Natural killer cell treated with Interleukin-12 subunit alpha and Interleukin-12 subunit beta and Interleukin-15 and Interleukin-18, amount 100 ng/mL, for 72 hours (primary cell): ENCODE results near the gene SPINT1. TPM values are rescaled to one million over a fixed set of nuclear protein-coding genes. Genes with fewer than 3 reads are reported as not detected.
"Not testable (repeated sequence)": the region's sequence is repeated elsewhere in the genome, so short reads cannot be mapped to it uniquely, and the experiment has no call there.

Source experiments
- ATAC-seq, 2 donors: fragments of 150-1000 bp; cut with Tn5 transposase in 1 of 2; sonication (Bioruptor Pico), chemical (Tn5 transposase) in 1 of 2; 2 replicates each; pipeline ENCODE4 v1.10.0; 2021
- DNase-seq: peaks from one replicate; pipeline ENCODE4 v3.0.0; 2022; ENCODE audit warnings: low spot score
- H3K27ac Mint-ChIP-seq, 2 donors: 1 replicate in 1 of 2; 2 replicates in 1 of 2; pipeline ENCODE4 v1.8.0; 2022; ENCODE audit warnings: mixed read lengths in 2 of 2, mild to moderate bottlenecking in 1 of 2, moderate library complexity in 1 of 2
- H3K27me3 Mint-ChIP-seq, 2 donors: 1 replicate in 1 of 2; 2 replicates in 1 of 2; pipeline ENCODE4 v1.8.0; 2022; ENCODE audit warnings: mixed read lengths in 2 of 2
- H3K36me3 Mint-ChIP-seq: one replicate; pipeline ENCODE4 v1.8.0; 2022; ENCODE audit warnings: mixed read lengths
- H3K4me1 Mint-ChIP-seq, 2 donors: 1 replicate in 1 of 2; 2 replicates in 1 of 2; pipeline ENCODE4 v1.8.0; 2022; ENCODE audit warnings: low read depth in 2 of 2, mixed read lengths in 2 of 2, mild to moderate bottlenecking in 1 of 2
- H3K4me3 Mint-ChIP-seq: one replicate; pipeline ENCODE4 v1.8.0; 2022; ENCODE audit warnings: mixed read lengths
- H3K9me3 Mint-ChIP-seq: 2 replicates; pipeline ENCODE4 v1.8.0; 2022; ENCODE audit warnings: mixed read lengths
- total RNA-seq, 2 donors: library from RNA; stranded (reverse); gene quantifications; one replicate each; pipeline ENCODE4 v1.2.3, GENCODE V29; 2022

SPINT1 gene
- total RNA-seq, 2 donors from 2014 or later: 1.0 to 1.5 TPM

GRCh38 chr15:40857601-40858341, 13.9 kb downstream of the SPINT1 start:
- no peak overlapping the region for H3K27ac Mint-ChIP-seq
- H3K4me3 Mint-ChIP-seq: no peak overlapping the region
- no peaks in the 10 kb centered on the region for H3K36me3 Mint-ChIP-seq
- H3K4me1 Mint-ChIP-seq: peaks cover 5 to 8% of the 10 kb centered on the region in 2 donors
- peak; percentile 82 to 89 for ATAC-seq
- H3K9me3 Mint-ChIP-seq: no peaks in the 10 kb centered on the region
- H3K27me3 Mint-ChIP-seq: peaks cover 0 to 15% of the 10 kb centered on the region in 2 donors
- DNase-seq: no peak

DNA sequence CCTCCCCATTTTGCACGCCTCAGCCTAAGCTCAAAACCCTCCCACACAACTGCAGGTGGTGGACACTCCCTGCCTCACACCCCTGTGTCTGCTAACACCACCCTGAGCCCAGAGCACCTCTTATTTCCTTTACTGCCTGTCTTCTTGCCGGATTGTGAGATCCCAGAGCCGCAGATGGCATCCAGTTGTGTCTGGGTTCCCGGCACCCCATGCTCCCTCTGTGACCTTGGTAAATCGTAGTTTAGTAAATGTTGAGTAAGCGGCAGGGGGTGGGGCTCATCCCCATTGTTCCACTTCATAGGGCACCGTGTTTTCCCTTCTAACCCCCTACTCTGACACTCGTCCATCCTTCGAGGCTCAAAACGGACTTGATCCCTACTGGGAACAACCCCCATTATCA, 14.9 kb downstream of the SPINT1 start:
- no peak overlapping the region for H3K27ac Mint-ChIP-seq

DNA sequence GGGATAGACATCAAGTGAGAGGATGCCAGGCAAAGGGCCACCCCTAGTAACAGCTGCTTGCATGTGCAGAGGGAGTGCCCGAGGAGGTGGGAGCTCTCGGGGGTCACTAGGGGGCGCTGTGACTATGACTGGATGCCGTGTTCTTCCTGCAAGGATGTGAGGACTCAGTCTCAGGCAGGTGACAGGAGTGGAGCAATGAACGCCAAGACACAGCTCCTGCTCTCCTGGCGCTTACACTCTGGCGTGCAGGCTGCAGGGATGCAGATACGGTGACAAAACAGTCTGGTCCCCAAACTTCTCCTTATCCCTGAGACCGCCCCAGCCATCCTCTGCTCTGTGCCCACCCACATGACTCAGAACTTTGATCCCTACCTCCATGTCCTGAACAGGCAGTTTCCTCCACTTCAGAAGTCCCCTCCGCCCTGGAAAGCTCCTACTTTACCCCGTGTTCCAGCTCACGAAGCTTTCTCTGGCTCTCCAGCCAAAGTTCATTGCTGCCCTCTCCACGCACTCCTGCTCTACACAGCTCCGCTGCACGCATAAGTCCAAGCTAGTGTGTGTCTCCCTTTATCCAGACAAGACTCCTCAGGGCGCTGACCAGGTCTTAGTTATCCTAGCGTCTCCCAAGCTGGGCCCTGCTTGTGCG, 15.5 kb downstream of the SPINT1 start:
- ATAC-seq (peak; percentile 78 to 81), DNase-seq (peak; percentile 80)
- Mint-ChIP-seq H3K4me1 (peaks cover 5 to 10% of the 10 kb centered on the region in 2 donors), H3K27me3 (peaks cover 5 to 22% of the 10 kb centered on the region in 2 donors), H3K27ac (no peak overlapping the region), H3K36me3 (no peaks in the 10 kb centered on the region), H3K4me3 (no peak overlapping the region), H3K9me3 (no peaks in the 10 kb centered on the region)

More for the DNA sequence above, 14.9 kb downstream of the SPINT1 start:
- ATAC-seq (no peak), DNase-seq (no peak)
- H3K9me3 Mint-ChIP-seq: no peaks in the 10 kb centered on the region
- H3K4me3 Mint-ChIP-seq: no peak overlapping the region
- peaks cover 0 to 17% of the 10 kb centered on the region in 2 donors for H3K27me3 Mint-ChIP-seq
- peaks cover 5 to 10% of the 10 kb centered on the region in 2 donors for H3K4me1 Mint-ChIP-seq
- no peaks in the 10 kb centered on the region for H3K36me3 Mint-ChIP-seq

GRCh38 chr15:40861147-40861546, 17.3 kb downstream of the SPINT1 start:
- not testable (repeated sequence) for H3K4me3 Mint-ChIP-seq, H3K9me3 Mint-ChIP-seq, H3K36me3 Mint-ChIP-seq, ATAC-seq, H3K27ac Mint-ChIP-seq, DNase-seq
- Mint-ChIP-seq H3K27me3 (peaks cover 6 to 25% of the 10 kb centered on the region in 2 donors), H3K4me1 (peaks cover 5 to 10% of the 10 kb centered on the region in 2 donors)

- Mint-ChIP-seq H3K4me3 (no peak overlapping the region), H3K4me1 (peaks cover 3 to 6% of the 10 kb centered on the region in 2 donors), H3K27me3 (peaks cover 6 to 25% of the 10 kb centered on the region in 2 donors), H3K36me3 (no peaks in the 10 kb centered on the region), H3K27ac (no peak overlapping the region), H3K9me3 (no peaks in the 10 kb centered on the region)
- DNase-seq (no peak), ATAC-seq (no peak)
Measured at GRCh38 chr15:40863660-40864270, 19.9 kb downstream of the SPINT1 start.

- Mint-ChIP-seq H3K27ac (no peak overlapping the region), H3K4me1 (peaks cover 0 to 3% of the 10 kb centered on the region in 2 donors), H3K36me3 (no peaks in the 10 kb centered on the region), H3K27me3 (peaks cover 6 to 21% of the 10 kb centered on the region in 2 donors), H3K9me3 (no peaks in the 10 kb centered on the region), H3K4me3 (no peak overlapping the region)
- DNase-seq: no peak
- no peak for ATAC-seq
Measured at GRCh38 chr15:40867199-40867598, 23.4 kb downstream of the SPINT1 start.

DNA sequence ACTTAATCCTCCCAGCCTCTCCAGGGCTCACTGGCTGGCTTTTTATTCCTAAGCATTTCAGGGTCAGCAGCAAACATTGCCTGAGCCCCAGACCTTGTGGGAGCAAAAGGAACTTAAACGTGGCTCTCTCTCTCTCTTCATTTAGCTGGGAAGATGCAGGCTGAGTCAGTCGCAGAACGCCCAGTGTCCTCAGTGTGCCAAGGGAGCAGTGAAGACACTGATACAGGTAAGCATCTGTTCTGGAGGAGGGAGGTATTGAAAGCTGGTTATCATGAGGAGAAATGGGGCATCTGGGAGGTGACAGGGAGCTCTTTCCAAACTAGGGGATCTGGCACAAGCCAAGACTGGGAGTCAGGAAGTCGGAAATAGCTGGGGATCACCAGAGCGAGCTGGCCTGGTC, 25.8 kb downstream of the SPINT1 start:
- ATAC-seq: no peak
- no peaks in the 10 kb centered on the region for H3K36me3 Mint-ChIP-seq
- no peak overlapping the region for H3K4me3 Mint-ChIP-seq
- H3K27me3 Mint-ChIP-seq: peaks cover 6 to 18% of the 10 kb centered on the region in 2 donors
- DNase-seq: no peak
- H3K4me1 Mint-ChIP-seq: peaks cover 2 to 5% of the 10 kb centered on the region in 2 donors
- H3K27ac Mint-ChIP-seq: no peak overlapping the region
- no peaks in the 10 kb centered on the region for H3K9me3 Mint-ChIP-seq

- no peak for ATAC-seq
- Mint-ChIP-seq H3K4me3 (no peak overlapping the region), H3K9me3 (no peaks in the 10 kb centered on the region)
Measured at GRCh38 chr15:40870716-40871115, 26.9 kb downstream of the SPINT1 start.

DNA sequence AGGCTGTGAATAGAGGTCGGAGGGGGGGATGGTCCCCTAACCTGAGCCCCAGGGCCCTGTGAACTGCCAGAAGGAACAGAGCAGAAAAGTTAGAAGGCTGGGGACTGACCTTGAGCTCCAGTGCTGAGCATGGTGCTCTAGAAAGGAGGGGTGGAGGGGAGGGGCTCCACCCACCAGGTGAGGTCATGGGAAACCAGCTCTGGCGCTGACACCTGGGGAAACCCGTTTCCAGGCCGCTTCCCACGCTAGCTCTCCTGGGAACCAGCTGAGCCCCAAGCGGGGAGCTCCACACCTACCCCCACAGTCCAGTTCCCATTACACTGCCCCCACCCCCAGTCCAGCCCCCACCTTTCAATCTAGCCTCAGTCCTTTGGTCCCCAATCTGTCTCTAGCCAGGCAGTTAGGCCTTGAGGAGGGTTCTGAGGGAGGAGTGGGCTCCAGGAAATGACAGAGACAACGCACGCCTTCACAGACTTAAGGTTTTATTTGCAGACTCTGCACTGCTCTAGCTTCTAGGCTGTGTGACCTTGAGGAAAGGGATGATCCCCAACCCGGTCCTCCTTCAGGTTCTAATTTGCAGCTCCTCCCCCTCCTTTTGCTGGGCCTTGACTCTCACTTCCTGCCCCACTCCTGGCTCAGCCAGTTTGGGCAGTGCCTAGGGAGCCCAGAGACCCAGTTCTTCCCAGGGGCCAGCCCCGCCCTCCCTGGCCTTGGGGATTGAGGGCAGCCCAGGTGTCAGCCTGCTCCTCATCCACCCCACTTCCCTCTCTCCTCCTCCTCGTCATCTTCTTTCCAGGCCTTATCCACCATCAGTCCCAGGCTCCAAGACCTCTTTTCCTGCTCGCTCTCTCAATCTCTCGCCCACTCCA, 28.1 kb downstream of the SPINT1 start:
- Mint-ChIP-seq H3K27ac (no peak overlapping the region), H3K9me3 (no peaks in the 10 kb centered on the region), H3K27me3 (peaks cover 6 to 19% of the 10 kb centered on the region in 2 donors), H3K4me3 (peak overlapping the region; percentile 14), H3K36me3 (no peaks in the 10 kb centered on the region), H3K4me1 (peaks cover 2 to 5% of the 10 kb centered on the region in 2 donors)
- ATAC-seq (no peak), DNase-seq (no peak)

More at GRCh38 chr15:40870716-40871115, 26.9 kb downstream of the SPINT1 start:
- Mint-ChIP-seq H3K36me3 (no peaks in the 10 kb centered on the region), H3K27ac (no peak overlapping the region), H3K4me1 (peaks cover 2 to 5% of the 10 kb centered on the region in 2 donors), H3K27me3 (peaks cover 6 to 18% of the 10 kb centered on the region in 2 donors)
- no peak for DNase-seq

GRCh38 chr15:40872791-40873693, 29.2 kb downstream of the SPINT1 start:
- Mint-ChIP-seq H3K4me1 (peaks cover 2 to 5% of the 10 kb centered on the region in 2 donors), H3K4me3 (peak overlapping the region; percentile 41), H3K27ac (no peak overlapping the region), H3K9me3 (no peaks in the 10 kb centered on the region), H3K36me3 (no peaks in the 10 kb centered on the region), H3K27me3 (peaks cover 6 to 19% of the 10 kb centered on the region in 2 donors)
- DNase-seq (no peak), ATAC-seq (no peak)

GRCh38 chr15:40873694-40874561, 30.1 kb downstream of the SPINT1 start, which contains the start of gene RHOV:
Gene RHOV (minus strand): TSS chr15:40874234. CDS start chr15:40874139, 95 bp downstream.
- Mint-ChIP-seq H3K4me3 (peak within 1 kb of the TSS; percentile 41), H3K27me3 (peaks cover 6 to 19% of the 10 kb centered on the region in 2 donors), H3K36me3 (no peaks in the 10 kb centered on the region), H3K4me1 (peaks cover 6 to 9% of the 10 kb centered on the region in 2 donors), H3K27ac (no peak within 1 kb of the TSS), H3K9me3 (no peaks in the 10 kb centered on the region)
- peak; percentile 83 to 86 for ATAC-seq
- DNase-seq: no peak
